SK-N-SH treated with all-trans-retinoic acid at 6 μM for 48 hours (cell line): ENCODE measurements around the gene CRISPLD2.

Experiments used
- ATAC-seq: fragments of 200-7000 bp; cut with Tn5 transposase; 3 replicates; pipeline ENCODE4 v1.9.1; 2020; ENCODE audit warnings: mild to moderate bottlenecking, moderate library complexity
- ARNTL ChIP-seq: fragments of 450-650 bp; formaldehyde crosslinking; IDR thresholded peaks from 2 replicates; pipeline ENCODE4 v1.5.0; 2020; ENCODE audit warnings: low read depth, mild to moderate bottlenecking, moderate library complexity, borderline replicate concordance
- BACH2 ChIP-seq: fragments of 250-450 bp; sonication (Bioruptor Pico); IDR thresholded peaks from 2 replicates; pipeline ENCODE4 v1.9.0; 2021; ENCODE audit warnings: mild to moderate bottlenecking, borderline replicate concordance
- CREB5 ChIP-seq: fragments of 250-450 bp; sonication (Bioruptor Pico); IDR thresholded peaks from 2 replicates; pipeline ENCODE4 v1.5.1; 2020; ENCODE audit warnings: low read depth, mild to moderate bottlenecking, moderate library complexity
- CSDC2 ChIP-seq: fragments of 250-450 bp; sonication (Bioruptor Pico); IDR thresholded peaks from 2 replicates; pipeline ENCODE4 v1.5.0; 2020; ENCODE audit warnings: mild to moderate bottlenecking, moderate library complexity
- CSRNP3 ChIP-seq: fragments of 250-450 bp; sonication (Bioruptor Pico); IDR thresholded peaks from 2 replicates; pipeline ENCODE4 v1.5.1; 2021; ENCODE audit warnings: mild to moderate bottlenecking, moderate library complexity
- ESRRG ChIP-seq: fragments of 250-450 bp; sonication (Bioruptor Pico); IDR thresholded peaks from 2 replicates; pipeline ENCODE4 v1.6.1; 2021; ENCODE audit warnings: mild to moderate bottlenecking
- GLIS3 ChIP-seq: fragments of 250-450 bp; sonication (Bioruptor Pico); IDR thresholded peaks from 2 replicates; pipeline ENCODE4 v1.5.0; 2020; ENCODE audit warnings: mild to moderate bottlenecking, moderate library complexity
- ISL1 ChIP-seq: fragments of 250-450 bp; sonication (Bioruptor Pico); IDR thresholded peaks from 2 replicates; pipeline ENCODE4 v2.1.2; 2022; ENCODE audit warnings: mild to moderate bottlenecking, moderate library complexity
- OSR1 ChIP-seq: fragments of 250-450 bp; sonication (Bioruptor Pico); IDR thresholded peaks from 2 replicates; pipeline ENCODE4 v1.8.0; 2022; ENCODE audit warnings: moderate library complexity, mild to moderate bottlenecking, inconsistent platforms
- PATZ1 ChIP-seq: fragments of 250-450 bp; sonication (Bioruptor Pico); IDR thresholded peaks from 2 replicates; pipeline ENCODE4 v1.8.0; 2020; ENCODE audit warnings: mild to moderate bottlenecking, moderate library complexity, borderline replicate concordance
- PPARA ChIP-seq: fragments of 250-450 bp; sonication (Bioruptor Pico); IDR thresholded peaks from 2 replicates; pipeline ENCODE4 v1.5.0; 2020; ENCODE audit warnings: mild to moderate bottlenecking, borderline replicate concordance
- RARB ChIP-seq: fragments of 250-450 bp; sonication (Bioruptor Pico); IDR thresholded peaks from 2 replicates; pipeline ENCODE4 v1.8.0; 2021; ENCODE audit warnings: mild to moderate bottlenecking, moderate library complexity
- SNAI2 ChIP-seq: fragments of 250-450 bp; sonication (Bioruptor Pico); IDR thresholded peaks from 2 replicates; pipeline ENCODE4 v1.5.0; 2020; ENCODE audit warnings: mild to moderate bottlenecking, moderate library complexity
- TCF4 ChIP-seq: fragments of 250-450 bp; sonication (Bioruptor Pico); IDR thresholded peaks from 2 replicates; pipeline ENCODE4 v1.8.0; 2021; ENCODE audit warnings: mild to moderate bottlenecking, moderate library complexity, borderline replicate concordance
- TOX ChIP-seq: fragments of 250-450 bp; sonication (Bioruptor Pico); IDR thresholded peaks from 2 replicates; pipeline ENCODE4 v1.8.0; 2021; ENCODE audit warnings: mild to moderate bottlenecking, moderate library complexity, borderline replicate concordance
- ZC3H10 ChIP-seq: fragments of 250-450 bp; sonication (Bioruptor Pico); IDR thresholded peaks from 2 replicates; pipeline ENCODE4 v1.5.1; 2021; ENCODE audit warnings: mild to moderate bottlenecking, moderate library complexity
- ZFP3 ChIP-seq: fragments of 250-450 bp; sonication (Bioruptor Pico); IDR thresholded peaks from 2 replicates; pipeline ENCODE4 v1.5.0; 2020; ENCODE audit warnings: mild to moderate bottlenecking, moderate library complexity
- ZFP30 ChIP-seq: fragments of 450-650 bp; formaldehyde crosslinking; IDR thresholded peaks from 2 replicates; pipeline ENCODE4 v1.5.0; 2022; ENCODE audit warnings: mild to moderate bottlenecking, moderate library complexity
- ZNF565 ChIP-seq: fragments of 450-650 bp; formaldehyde crosslinking; conservative IDR thresholded peaks from 2 replicates; pipeline ENCODE4 v1.5.0; 2020; ENCODE audit warnings: low read depth, mild to moderate bottlenecking, moderate library complexity
- ZNF70 ChIP-seq: fragments of 450-650 bp; formaldehyde crosslinking; IDR thresholded peaks from 2 replicates; pipeline ENCODE4 v1.5.0; 2020; ENCODE audit warnings: mild to moderate bottlenecking, moderate library complexity
- TF ChIP-seq, protein P1 (sequence below): fragments of 250-450 bp; sonication (Bioruptor Pico); IDR thresholded peaks from 2 replicates; pipeline ENCODE4 v1.5.0; 2020; ENCODE audit warnings: mild to moderate bottlenecking, moderate library complexity

CRISPLD2 gene

DNA sequence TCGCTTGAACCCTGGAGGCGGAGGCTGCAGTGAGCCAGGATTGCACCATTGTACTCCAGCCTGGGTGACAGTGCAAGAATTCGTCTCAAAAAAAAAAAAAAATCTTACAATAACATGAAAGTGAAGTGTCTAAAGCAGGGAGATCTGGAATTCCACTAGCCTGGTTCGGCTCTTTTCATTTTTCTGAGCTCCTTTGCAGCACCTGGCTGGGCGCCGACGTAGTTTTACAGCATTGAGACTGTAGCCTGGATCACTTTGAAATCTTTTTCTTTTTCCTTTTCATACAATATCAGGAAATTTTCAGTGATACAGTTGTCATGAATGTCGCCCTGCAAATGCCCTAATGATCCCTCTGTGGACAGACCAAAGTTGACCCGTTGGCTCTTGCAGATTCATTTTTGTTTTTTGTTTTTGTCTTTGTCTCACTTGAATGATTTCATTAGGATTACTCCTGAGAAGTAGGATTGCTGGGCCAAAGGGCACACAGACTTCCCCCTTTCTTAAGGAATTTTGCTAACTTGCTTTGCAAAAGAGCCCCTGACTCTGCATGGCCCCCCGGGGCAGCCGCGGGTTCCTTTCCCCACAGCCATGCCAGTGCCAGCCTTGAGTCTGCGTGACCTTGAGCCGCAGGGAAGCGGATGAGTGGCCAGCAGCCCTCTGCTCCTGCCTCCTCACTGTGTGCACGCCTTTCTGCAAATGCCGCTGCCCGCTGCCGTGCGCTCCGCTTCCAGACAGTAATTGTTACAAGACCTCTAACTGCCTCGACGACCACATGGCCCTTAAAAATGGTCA lies 28.0 kb downstream of the CRISPLD2 start:
- ATAC-seq: no peak
- TF ChIP-seq ZFP3 (CRISPR knock-in tag): no peak
- no peak for TF ChIP-seq OSR1 (CRISPR knock-in tag)
- TF ChIP-seq BACH2 (CRISPR knock-in tag): no peak
- no peak for TF ChIP-seq CSRNP3
- TF ChIP-seq ZC3H10 (CRISPR knock-in tag): no peak
- no peak for TF ChIP-seq GLIS3
- TF ChIP-seq ARNTL: no peak
- TF ChIP-seq ZNF565 (CRISPR knock-in tag): no peak
- no peak for TF ChIP-seq ISL1 (CRISPR knock-in tag)
- TF ChIP-seq TOX: no peak
- no peak for TF ChIP-seq CSDC2 (CRISPR knock-in tag)
- no peak for TF ChIP-seq ZFP30 (CRISPR knock-in tag)
- no peak for TF ChIP-seq SNAI2 (CRISPR knock-in tag)
- no peak for TF ChIP-seq ZNF70 (CRISPR knock-in tag)
- no peak for TF ChIP-seq CREB5
- no peak for TF ChIP-seq RARB
- TF ChIP-seq, protein P1, sequence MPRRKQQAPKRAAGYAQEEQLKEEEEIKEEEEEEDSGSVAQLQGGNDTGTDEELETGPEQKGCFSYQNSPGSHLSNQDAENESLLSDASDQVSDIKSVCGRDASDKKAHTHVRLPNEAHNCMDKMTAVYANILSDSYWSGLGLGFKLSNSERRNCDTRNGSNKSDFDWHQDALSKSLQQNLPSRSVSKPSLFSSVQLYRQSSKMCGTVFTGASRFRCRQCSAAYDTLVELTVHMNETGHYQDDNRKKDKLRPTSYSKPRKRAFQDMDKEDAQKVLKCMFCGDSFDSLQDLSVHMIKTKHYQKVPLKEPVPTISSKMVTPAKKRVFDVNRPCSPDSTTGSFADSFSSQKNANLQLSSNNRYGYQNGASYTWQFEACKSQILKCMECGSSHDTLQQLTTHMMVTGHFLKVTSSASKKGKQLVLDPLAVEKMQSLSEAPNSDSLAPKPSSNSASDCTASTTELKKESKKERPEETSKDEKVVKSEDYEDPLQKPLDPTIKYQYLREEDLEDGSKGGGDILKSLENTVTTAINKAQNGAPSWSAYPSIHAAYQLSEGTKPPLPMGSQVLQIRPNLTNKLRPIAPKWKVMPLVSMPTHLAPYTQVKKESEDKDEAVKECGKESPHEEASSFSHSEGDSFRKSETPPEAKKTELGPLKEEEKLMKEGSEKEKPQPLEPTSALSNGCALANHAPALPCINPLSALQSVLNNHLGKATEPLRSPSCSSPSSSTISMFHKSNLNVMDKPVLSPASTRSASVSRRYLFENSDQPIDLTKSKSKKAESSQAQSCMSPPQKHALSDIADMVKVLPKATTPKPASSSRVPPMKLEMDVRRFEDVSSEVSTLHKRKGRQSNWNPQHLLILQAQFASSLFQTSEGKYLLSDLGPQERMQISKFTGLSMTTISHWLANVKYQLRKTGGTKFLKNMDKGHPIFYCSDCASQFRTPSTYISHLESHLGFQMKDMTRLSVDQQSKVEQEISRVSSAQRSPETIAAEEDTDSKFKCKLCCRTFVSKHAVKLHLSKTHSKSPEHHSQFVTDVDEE (CRISPR knock-in tag): no peak

- TF ChIP-seq CSDC2 (CRISPR knock-in tag): no peak
- TF ChIP-seq PATZ1 (CRISPR knock-in tag): no peak
- no peak for TF ChIP-seq BACH2 (CRISPR knock-in tag)
- no peak for TF ChIP-seq ZC3H10 (CRISPR knock-in tag)
- TF ChIP-seq TOX: no peak
- no peak for TF ChIP-seq GLIS3
- TF ChIP-seq CSRNP3: no peak
- no peak for TF ChIP-seq ZNF70 (CRISPR knock-in tag)
- no peak for TF ChIP-seq ZFP30 (CRISPR knock-in tag)
- TF ChIP-seq TCF4 (CRISPR knock-in tag): no peak
- TF ChIP-seq, protein P1 (CRISPR knock-in tag): no peak
- TF ChIP-seq ZFP3 (CRISPR knock-in tag): no peak
- no peak for TF ChIP-seq SNAI2 (CRISPR knock-in tag)
- TF ChIP-seq ISL1 (CRISPR knock-in tag): no peak
- TF ChIP-seq PPARA: no peak
- TF ChIP-seq ESRRG (CRISPR knock-in tag): no peak
- no peak for ATAC-seq
These were observed 29.3 kb downstream of the CRISPLD2 start for GRCh38 chr16:84848986-84849634.
